Fibroblast of the conjunctiva (primary cell): ENCODE data around the gene IGSF9.
A peak's percentile ranks its signal among the peaks of the same experiment; 100 is the strongest.
"Not testable (repeated sequence)": the region's sequence is repeated elsewhere in the genome, so short reads cannot be mapped to it uniquely, and the experiment has no call there.

ENCODE experiments used
- DNase-seq: peaks from one replicate; pipeline ENCODE4 v3.0.0-alpha.2; 2010; ENCODE audit warnings: low read depth

IGSF9 gene

GRCh38 chr1:159919236-159919865 lies 26.1 kb downstream of the IGSF9 start:
- DNase-seq = no peak

GRCh38 chr1:159918352-159919200 lies 26.8 kb downstream of the IGSF9 start:
- DNase-seq = no peak

DNA sequence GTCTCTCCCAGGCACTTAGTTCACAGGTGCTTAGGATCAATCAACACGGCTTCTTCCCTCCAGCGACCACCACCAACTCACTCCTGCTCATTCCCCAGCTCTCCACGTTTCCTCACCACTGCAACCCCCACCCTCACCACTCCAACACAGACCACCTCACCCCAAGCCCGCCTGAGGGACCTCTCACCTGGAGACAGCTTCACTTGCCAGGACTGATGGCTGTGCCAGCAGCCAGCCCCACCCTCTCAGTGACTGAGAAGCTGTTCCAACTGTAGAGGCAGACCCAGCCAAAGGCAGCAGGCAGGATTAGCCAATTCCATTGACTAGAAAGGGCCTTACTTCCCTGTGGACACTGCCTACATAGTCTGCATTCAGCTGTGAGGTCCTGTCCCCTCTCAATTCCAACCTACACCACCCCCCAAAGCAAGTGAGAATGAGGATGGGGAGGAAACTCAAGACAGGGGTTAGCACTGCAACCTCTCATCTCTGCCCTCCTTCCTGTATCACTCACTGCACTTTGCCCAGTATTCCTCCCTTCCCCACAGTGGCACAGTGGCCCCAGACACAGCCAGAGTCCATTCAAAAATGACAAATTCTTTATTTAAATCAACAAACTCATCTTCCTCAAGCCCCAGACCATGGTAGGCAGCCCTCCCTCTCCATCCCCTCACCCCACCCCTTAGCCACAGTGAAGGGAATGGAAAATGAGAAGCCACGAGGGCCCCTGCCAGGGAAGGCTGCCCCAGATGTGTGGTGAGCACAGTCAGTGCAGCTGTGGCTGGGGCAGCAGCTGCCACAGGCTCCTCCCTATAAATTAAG lies 27.7 kb downstream of the IGSF9 start:
- no peak for DNase-seq

- no peak for DNase-seq
These were observed 29.0 kb downstream of the IGSF9 start for GRCh38 chr1:159916242-159917051.

DNA sequence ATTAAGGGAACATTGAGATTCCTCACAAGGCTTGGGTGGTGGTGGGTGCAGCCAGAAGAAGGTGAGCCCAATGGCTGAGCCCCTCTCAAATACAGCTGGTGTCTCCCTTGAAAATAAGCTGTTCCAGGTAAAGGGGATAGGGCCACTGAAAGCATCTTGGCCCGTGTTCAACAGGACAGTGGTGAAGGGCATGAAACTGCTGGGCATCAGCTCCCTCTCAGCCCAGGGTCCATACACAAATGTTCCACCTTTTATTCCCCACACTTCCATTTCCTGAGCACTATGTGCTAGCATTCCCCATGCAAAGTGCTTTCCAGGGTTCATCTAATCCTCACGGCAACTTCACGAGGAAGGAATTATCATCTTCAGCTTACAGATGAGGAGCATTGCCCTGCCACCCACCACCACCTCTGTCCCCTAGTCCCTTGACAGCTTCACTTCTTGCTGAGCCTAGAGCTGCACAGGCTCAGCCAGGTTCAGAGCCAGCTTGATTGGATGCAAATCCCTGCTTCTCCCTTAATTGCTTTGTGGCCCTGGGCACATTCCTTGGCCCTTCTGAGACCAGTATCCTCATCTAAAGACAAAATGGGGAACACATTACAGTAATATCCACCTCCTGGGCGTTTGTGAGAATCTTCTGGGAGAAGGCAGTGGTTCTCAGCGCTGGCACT lies 29.7 kb downstream of the IGSF9 start:
- no peak for DNase-seq

- no peak for DNase-seq
These were observed 31.0 kb downstream of the IGSF9 start for GRCh38 chr1:159914252-159915018.

GRCh38 chr1:159913451-159914192 lies 31.8 kb downstream of the IGSF9 start:
- no peak for DNase-seq

GRCh38 chr1:159911326-159912070 lies 33.9 kb downstream of the IGSF9 start:
- DNase-seq = no peak

DNA sequence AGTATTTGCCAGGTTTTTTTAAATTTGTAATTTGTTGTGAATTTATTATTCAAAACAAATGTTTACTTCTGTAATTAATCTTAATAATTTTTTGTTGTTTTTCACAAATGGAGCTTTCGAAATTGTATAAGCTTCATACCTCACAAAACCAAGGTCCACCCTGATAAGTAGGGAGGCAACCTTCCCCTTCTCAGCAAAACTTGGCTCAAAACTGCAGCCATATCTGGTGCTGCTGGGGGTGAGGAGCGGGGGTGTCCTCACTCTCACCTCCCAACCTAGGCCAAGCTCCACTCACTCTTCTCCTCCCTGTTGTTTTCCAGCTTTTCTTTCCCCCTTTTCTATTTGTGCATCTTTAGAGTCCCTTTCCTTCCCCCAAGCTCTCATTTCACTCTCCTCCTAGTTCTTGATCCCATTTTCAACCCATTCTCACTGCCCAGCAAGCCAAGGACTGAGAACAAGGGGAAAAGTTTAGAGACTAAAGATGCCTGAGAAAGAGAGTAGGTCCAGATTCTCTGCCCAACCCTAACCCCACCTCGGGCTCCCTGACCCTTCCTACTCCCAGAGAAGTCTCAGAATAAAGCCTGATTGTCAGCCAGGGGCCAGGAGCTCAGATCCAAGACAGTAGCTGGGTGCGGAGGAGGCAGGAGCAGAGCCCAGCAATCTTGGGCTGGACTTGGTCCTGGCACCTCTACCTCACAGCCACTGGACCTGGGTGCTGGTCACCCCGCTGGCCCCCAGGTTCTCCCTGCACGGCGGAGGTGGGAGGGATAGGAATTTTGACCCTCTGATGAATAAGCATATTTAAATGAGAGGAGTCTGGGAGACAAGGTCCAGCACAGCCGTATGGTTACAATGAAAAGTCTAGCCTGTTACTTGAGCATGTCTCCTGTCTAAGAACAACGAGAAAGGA lies 37.1 kb downstream of the IGSF9 start:
- no peak for DNase-seq

GRCh38 chr1:159906960-159907359 lies 38.5 kb downstream of the IGSF9 start:
- DNase-seq = no peak

GRCh38 chr1:159904036-159904435 lies 41.4 kb downstream of the IGSF9 start:
- DNase-seq = not testable (repeated sequence)

DNA sequence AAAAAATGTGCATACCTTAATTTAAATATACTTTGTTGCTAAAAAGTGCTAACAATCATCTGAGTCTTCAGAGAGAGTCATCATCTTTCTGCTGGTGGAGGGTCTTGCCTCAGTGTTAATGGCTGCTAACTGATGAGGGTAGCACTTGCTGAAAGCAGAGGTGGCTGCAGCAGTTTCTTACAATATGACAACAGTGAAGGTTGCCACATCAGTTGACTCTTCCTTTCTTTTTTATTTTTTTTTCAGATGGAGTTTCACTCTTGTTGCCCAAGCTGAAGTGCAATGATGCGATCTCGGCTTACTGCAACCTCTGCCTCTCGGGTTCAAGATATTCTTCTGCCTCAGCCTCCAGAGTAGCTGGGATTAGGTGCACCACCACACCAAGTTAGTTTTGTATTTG lies 42.9 kb downstream of the IGSF9 start:
- no peak for DNase-seq

DNA sequence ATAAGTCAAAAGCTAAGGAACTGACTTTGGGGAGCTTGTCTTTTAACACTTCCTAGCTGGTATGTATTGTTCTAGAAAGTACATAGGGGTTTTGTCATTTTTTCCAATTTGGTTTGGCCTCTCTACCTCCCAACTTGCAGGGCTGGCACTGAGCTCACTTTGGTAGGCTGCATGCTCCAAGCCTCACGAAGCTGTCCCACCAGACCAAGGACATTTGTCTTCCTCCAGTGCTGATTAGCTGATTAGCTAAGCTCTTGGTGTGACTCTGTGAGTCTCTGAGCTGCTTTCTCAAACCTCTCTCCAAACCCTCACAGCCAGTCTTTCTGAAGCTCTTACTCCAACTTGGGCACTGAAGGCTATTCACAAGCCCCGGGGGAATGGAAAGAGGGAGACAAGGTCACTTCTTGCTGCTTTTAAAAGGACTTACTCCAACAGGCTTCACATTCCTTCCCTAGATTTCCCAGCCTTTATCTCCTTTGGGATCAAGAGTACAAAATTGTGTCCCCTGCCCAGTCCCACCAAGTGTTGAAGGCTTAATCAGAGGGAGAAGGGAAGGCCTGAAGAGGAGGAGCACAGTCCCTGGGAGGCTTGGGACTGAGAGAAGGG lies 44.6 kb downstream of the IGSF9 start:
- DNase-seq = no peak

DNA sequence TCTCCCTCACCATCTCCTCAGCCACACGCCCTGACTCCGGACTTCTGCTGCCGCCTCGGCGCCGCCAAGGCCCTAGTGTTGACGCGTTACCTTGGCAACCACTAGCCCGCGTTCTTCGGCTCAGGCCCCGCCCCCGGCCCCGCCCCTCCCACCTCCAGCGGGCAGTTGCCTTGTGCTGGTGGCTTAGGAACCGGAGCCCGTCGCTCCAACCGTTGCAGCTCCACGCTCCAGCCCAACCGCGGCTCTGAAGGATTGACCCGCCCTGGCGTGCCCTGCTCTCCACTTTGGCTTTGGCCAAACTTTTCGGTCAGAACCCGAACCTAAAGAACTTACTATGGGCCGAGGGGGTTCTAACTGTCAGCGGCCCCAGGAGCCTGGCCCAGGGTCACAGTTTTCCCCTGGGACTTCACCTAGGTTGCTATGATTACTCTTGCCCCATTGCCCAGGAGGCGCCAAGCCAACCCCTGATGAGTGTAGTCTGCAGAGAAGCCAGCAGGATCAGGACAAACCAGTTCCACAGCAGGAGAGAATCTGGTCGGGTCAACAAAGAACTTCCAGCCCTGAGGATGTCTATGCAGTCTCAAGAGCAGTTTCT lies 45.2 kb downstream of the IGSF9 start, which contains the start of gene CFAP45:
TSS of gene CFAP45 (minus strand) at position 80 of the 595 bp plus-strand sequence. CDS start at position 13, 67 bp downstream.
- DNase-seq = peak; percentile 68

DNA sequence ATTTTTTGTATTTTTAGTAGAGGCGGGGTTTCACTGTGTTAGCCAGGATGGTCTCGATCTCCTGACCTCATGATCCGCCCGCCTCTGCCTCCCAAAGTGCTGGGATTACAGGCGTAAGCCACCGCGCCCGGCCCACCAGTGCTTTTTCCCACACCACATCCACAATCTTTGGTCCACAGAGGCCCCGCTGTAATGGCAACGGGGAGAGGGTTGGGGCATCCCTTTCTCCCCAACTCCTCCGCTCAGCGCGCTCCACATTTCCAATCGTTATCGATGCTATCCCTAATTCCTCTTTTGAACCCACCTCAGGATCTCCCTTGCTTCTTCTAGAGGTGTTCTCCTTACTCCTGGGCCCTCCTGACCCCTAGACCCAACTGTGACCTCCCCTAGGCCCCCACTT lies 45.8 kb downstream of the IGSF9 start:
- not testable (repeated sequence) for DNase-seq

DNA sequence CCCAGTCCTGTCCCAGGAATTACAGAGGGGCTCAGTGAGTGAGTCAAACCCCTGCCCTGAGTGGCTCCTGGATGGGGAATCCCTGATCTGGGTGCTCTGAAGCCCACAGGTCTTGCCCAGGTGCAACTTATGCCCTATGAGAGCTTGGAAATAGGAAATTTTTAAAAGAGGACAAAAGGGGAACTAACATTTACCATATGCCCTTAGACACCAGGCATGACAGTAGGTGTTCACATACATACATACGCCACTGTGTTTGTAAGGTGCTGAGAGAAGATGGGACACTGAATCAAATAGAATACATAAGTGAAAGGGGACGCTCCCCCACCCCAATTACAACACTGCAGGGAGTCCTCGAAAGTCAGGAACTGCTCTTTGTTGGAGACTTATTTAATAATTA lies 46.9 kb downstream of the IGSF9 start:
- no peak for DNase-seq

- DNase-seq = no peak
These were observed 47.5 kb downstream of the IGSF9 start for GRCh38 chr1:159897962-159898361.
